Raji (cell line): Measurements from ENCODE around the gene LILRB4.
"Not testable (repeated sequence)": the region's sequence is repeated elsewhere in the genome, so short reads cannot be mapped to it uniquely, and the experiment has no call there.

Experiments used
- POLR2A ChIP-seq: IDR thresholded peaks from 2 replicates; pipeline ENCODE4 v1.6.1; 2011; ENCODE audit warnings: low read depth, low read length, control low read depth; ENCODE audit not compliant: insufficient read depth

Gene LILRB4

GRCh38 chr19:54662730-54663129, at the start of gene LILRB4:
Gene LILRB4, plus strand, starts transcription at chr19:54662985. Its CDS starts 49 bp downstream, at chr19:54663034.
- no peak for TF ChIP-seq POLR2A

GRCh38 chr19:54614726-54615125, 48.1 kb upstream of the LILRB4 start:
- no peak for TF ChIP-seq POLR2A

GRCh38 chr19:54616057-54616456, 46.7 kb upstream of the LILRB4 start:
- TF ChIP-seq POLR2A: 0 out of 2 replicates have a peak, but pooled peaks have one; percentile 11

GRCh38 chr19:54616821-54617560, 45.8 kb upstream of the LILRB4 start:
- TF ChIP-seq POLR2A: peak; percentile 15; the same call in 1 of the 2 replicates

- TF ChIP-seq POLR2A: no peak
Measured at GRCh38 chr19:54620464-54620863, 42.3 kb upstream of the LILRB4 start.

- TF ChIP-seq POLR2A: no peak
Measured at GRCh38 chr19:54622431-54622830, 40.4 kb upstream of the LILRB4 start.

- TF ChIP-seq POLR2A: no peak
Measured at GRCh38 chr19:54626757-54627156, 36.0 kb upstream of the LILRB4 start.

- not testable (repeated sequence) for TF ChIP-seq POLR2A
Measured at GRCh38 chr19:54630262-54630661, 32.5 kb upstream of the LILRB4 start, which contains the start of gene LILRB1. Gene LILRB1, plus strand, starts transcription at chr19:54630484. Its CDS starts 590 bp downstream, at chr19:54631074.

- TF ChIP-seq POLR2A: no peak
Measured at GRCh38 chr19:54630782-54631181, 32.0 kb upstream of the LILRB4 start.

- TF ChIP-seq POLR2A: no peak
Measured at GRCh38 chr19:54633401-54633800, 29.4 kb upstream of the LILRB4 start.

GRCh38 chr19:54638683-54639082, 24.1 kb upstream of the LILRB4 start:
- no peak for TF ChIP-seq POLR2A

- no peak for TF ChIP-seq POLR2A
Measured at GRCh38 chr19:54644056-54644455, 18.7 kb upstream of the LILRB4 start.

GRCh38 chr19:54646331-54646841, 16.4 kb upstream of the LILRB4 start:
- TF ChIP-seq POLR2A: no peak

GRCh38 chr19:54648129-54648528, 14.7 kb upstream of the LILRB4 start:
- TF ChIP-seq POLR2A: no peak

GRCh38 chr19:54650108-54650655, 12.6 kb upstream of the LILRB4 start:
- TF ChIP-seq POLR2A: no peak

- no peak for TF ChIP-seq POLR2A
Measured at GRCh38 chr19:54653181-54653809, 9.5 kb upstream of the LILRB4 start.
